SU-DHL-6 (cell line): ENCODE measurements around the gene SBNO2.

Experiments used
- CTCF ChIP-seq: fragments of 200-600 bp; sonication (generic); IDR thresholded peaks from one replicate; pipeline ENCODE4 v1.5.1; 2017; ENCODE audit warnings: antibody characterized with exemption, mild to moderate bottlenecking, low read length, moderate library complexity; ENCODE audit not compliant: insufficient read depth, poor library complexity, severe bottlenecking
- EZH2phosphoT487 ChIP-seq: fragments of 200-600 bp; sonication (generic), shearing (Covaris generic); conservative IDR thresholded peaks from 2 replicates; pipeline ENCODE4 v1.6.1; 2018; ENCODE audit warnings: mild to moderate bottlenecking, antibody characterized with exemption, low read length, moderate library complexity, mixed read lengths

- no peak for TF ChIP-seq CTCF
- no peak for TF ChIP-seq EZH2phosphoT487
These were observed 97.1 kb downstream of the SBNO2 start for GRCh38 chr19:1076951-1077350.
